ENCODE measurements around the gene PATL1.
"Not testable (repeated sequence)": the region's sequence is repeated elsewhere in the genome, so short reads cannot be mapped to it uniquely, and the experiment has no call there.

The PATL1 gene

GRCh38 chr11:59643390-59643789, 25.4 kb downstream of the PATL1 start:
- H3K4me3 ChIP-seq (ENCODE audit: control insufficient read depth, low read depth, low read length): no peak overlapping the region
- TF ChIP-seq, protein P1, sequence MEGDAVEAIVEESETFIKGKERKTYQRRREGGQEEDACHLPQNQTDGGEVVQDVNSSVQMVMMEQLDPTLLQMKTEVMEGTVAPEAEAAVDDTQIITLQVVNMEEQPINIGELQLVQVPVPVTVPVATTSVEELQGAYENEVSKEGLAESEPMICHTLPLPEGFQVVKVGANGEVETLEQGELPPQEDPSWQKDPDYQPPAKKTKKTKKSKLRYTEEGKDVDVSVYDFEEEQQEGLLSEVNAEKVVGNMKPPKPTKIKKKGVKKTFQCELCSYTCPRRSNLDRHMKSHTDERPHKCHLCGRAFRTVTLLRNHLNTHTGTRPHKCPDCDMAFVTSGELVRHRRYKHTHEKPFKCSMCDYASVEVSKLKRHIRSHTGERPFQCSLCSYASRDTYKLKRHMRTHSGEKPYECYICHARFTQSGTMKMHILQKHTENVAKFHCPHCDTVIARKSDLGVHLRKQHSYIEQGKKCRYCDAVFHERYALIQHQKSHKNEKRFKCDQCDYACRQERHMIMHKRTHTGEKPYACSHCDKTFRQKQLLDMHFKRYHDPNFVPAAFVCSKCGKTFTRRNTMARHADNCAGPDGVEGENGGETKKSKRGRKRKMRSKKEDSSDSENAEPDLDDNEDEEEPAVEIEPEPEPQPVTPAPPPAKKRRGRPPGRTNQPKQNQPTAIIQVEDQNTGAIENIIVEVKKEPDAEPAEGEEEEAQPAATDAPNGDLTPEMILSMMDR (conservative IDR thresholded peaks at IDR 0.05; ENCODE audit: control insufficient read depth, insufficient read depth, low read depth, low read length): no peak
- DNase-seq (ENCODE audit: low read depth): no peak

DNA sequence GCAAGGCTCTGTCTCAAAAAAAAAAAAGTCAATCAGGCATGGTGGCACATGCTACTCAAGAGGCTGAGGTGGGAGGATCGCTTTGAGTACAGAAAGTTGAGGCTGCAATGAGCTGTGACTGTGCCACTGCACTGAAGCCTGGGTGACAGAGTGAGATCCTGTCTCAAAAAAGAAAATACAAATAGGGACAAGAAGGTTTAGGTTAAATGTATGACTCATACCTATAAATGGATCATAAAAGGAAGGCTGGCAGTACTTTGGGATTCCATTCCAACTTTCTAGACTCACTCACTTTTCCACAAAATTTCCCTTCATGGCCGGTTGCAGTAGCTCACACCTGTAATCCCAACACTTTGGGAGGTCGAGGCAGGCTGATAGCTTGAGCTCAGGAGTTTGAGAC, 27.7 kb downstream of the PATL1 start:
- TF ChIP-seq, protein P1 (conservative IDR thresholded peaks at IDR 0.05; ENCODE audit: control insufficient read depth, insufficient read depth, low read depth, low read length): no peak
- H3K4me3 ChIP-seq (ENCODE audit: control insufficient read depth, low read depth, low read length): no peak overlapping the region
- peak; percentile 15 for DNase-seq (ENCODE audit: low read depth)

DNA sequence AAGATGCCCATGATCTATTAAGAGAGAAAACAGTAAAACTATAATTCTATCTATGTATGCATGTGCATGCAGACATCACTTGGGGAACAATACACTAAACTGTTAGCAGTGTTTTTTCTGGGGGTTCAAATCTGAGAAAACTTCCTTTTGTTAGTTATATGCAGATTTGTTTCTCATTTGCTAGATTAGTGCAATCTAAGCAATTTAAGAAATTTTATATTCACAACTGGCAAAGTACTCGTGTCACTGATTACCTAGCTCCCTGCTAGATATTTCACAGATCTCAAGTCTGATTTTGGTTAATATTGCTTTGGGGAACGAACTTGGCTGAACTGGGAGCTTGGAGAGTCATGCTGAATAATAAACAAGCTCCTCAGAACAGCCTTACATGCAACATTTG, 38.3 kb downstream of the PATL1 start:
- H3K4me3 ChIP-seq (ENCODE audit: control insufficient read depth, low read depth, low read length): no peak overlapping the region
- no peak for DNase-seq (ENCODE audit: low read depth)

GRCh38 chr11:59629996-59630395, 38.8 kb downstream of the PATL1 start:
- DNase-seq (ENCODE audit: low read depth): no peak
- H3K4me3 ChIP-seq (ENCODE audit: control insufficient read depth, low read depth, low read length): no peak overlapping the region
- TF ChIP-seq, protein P1 (conservative IDR thresholded peaks at IDR 0.05; ENCODE audit: control insufficient read depth, insufficient read depth, low read depth, low read length): no peak

More for the DNA sequence above, 38.3 kb downstream of the PATL1 start:
- TF ChIP-seq, protein P1 (conservative IDR thresholded peaks at IDR 0.05; ENCODE audit: control insufficient read depth, insufficient read depth, low read depth, low read length): no peak

DNA sequence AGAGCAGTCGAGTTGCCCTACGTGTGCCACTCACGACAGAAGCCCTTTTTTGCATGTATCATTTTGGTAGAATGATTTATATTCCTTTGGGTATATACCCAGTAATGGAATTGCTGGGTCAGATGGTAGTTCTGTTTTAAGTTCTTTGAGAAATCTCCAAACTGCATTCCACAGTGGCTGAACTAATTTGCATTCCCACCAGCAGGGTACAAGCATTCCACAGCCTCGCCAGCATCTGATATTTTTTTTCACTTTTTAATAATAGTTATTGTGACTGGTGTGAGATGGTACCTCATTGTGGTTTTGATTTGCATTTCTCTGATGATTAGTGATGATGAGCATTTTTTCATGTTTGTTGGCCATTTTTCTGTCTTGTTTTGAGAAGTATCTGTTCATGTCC, 41.9 kb downstream of the PATL1 start:
- H3K4me3 ChIP-seq (ENCODE audit: control insufficient read depth, low read depth, low read length); DNase-seq (ENCODE audit: low read depth): not testable (repeated sequence)

GRCh38 chr11:59625703-59626102, 43.1 kb downstream of the PATL1 start:
- TF ChIP-seq, protein P1 (conservative IDR thresholded peaks at IDR 0.05; ENCODE audit: control insufficient read depth, insufficient read depth, low read depth, low read length): no peak
- H3K4me3 ChIP-seq (ENCODE audit: control insufficient read depth, low read depth, low read length): no peak overlapping the region
- no peak for DNase-seq (ENCODE audit: low read depth)

DNA sequence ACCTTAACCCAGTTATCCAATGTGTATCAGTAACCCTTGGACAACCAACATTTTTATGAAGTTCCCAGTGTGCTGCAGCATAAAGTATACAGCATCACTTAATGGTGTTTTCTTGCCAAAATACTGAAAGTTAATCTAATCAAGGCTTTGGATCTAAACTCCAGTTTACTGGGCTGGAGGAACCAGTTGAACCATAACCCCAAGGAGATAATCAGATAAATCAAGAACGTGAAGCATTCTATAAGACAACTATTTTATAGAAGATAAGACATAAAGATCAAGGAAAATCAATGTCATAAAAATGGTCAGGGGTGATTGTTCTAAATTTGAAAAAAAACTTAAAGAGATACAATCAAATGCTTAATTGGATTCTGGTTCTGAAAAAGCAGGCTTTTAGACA, 51.0 kb downstream of the PATL1 start:
- TF ChIP-seq, protein P1 (conservative IDR thresholded peaks at IDR 0.05; ENCODE audit: control insufficient read depth, insufficient read depth, low read depth, low read length): no peak
- no peak for DNase-seq (ENCODE audit: low read depth)
- H3K4me3 ChIP-seq (ENCODE audit: control insufficient read depth, low read depth, low read length): no peak overlapping the region

All from fibroblast of mammary gland (primary cell).